DND-41 (cell line): ENCODE results near the gene PCP2.

ENCODE experiments used
- ATAC-seq: fragments of 200-7000 bp; cut with Tn5 transposase; 3 replicates; pipeline ENCODE4 v1.9.1; 2021; ENCODE audit warnings: low read depth; ENCODE audit not compliant: insufficient read depth
- DNase-seq: peaks from one replicate; pipeline ENCODE4 v3.0.0-alpha.2; 2020
- H2AFZ ChIP-seq: 2 replicates; pipeline ENCODE4 v1.6.0; 2012; ENCODE audit warnings: low read depth, low read length
- H3K27ac ChIP-seq: 2 replicates; pipeline ENCODE4 v1.5.1; 2012; ENCODE audit warnings: low read length, inconsistent platforms
- H3K27me3 ChIP-seq: fragments of 200-600 bp; sonication (generic); 2 replicates; pipeline ENCODE4 v1.6.0; 2012; ENCODE audit warnings: low read length, mild to moderate bottlenecking, inconsistent platforms; ENCODE audit not compliant: insufficient read depth, poor library complexity
- H3K36me3 ChIP-seq: 2 replicates; pipeline ENCODE4 v1.5.1; 2012; ENCODE audit warnings: low read length, inconsistent platforms; ENCODE audit not compliant: insufficient read depth
- H3K4me1 ChIP-seq: 2 replicates; pipeline ENCODE4 v1.5.1; 2012; ENCODE audit warnings: mild to moderate bottlenecking, low read length; ENCODE audit not compliant: insufficient read depth
- H3K4me2 ChIP-seq: 2 replicates; pipeline ENCODE4 v1.6.0; 2012; ENCODE audit warnings: mild to moderate bottlenecking, moderate library complexity, low read length, inconsistent platforms; ENCODE audit not compliant: insufficient read depth
- H3K4me3 ChIP-seq, 2 experiments: fragments of 200-600 bp in 1 of 2; shearing (Covaris generic) in 1 of 2; 2 replicates each; pipeline ENCODE4 v1.5.1; 2012 to 2016; ENCODE audit warnings: inconsistent platforms in 2 of 2, low read length in 2 of 2, mild to moderate bottlenecking in 2 of 2, low read depth in 1 of 2, moderate library complexity in 1 of 2
- H3K79me2 ChIP-seq: 2 replicates; pipeline ENCODE4 v1.6.0; 2012; ENCODE audit warnings: low read length, inconsistent platforms; ENCODE audit not compliant: insufficient read depth
- H3K9ac ChIP-seq: 2 replicates; pipeline ENCODE4 v1.6.0; 2012; ENCODE audit warnings: low read depth, mild to moderate bottlenecking, inconsistent platforms, low read length, moderate library complexity
- H3K9me3 ChIP-seq: 2 replicates; pipeline ENCODE4 v1.5.1; 2012; ENCODE audit warnings: low read length, moderate library complexity, mild to moderate bottlenecking, inconsistent platforms; ENCODE audit not compliant: insufficient read depth, severe bottlenecking
- H4K20me1 ChIP-seq: 2 replicates; pipeline ENCODE4 v1.6.0; 2012; ENCODE audit warnings: low read length; ENCODE audit not compliant: insufficient read depth
- EZH2 ChIP-seq: IDR thresholded peaks from 3 replicates; pipeline ENCODE4 v1.6.1; 2012; ENCODE audit warnings: borderline replicate concordance, low read depth, mild to moderate bottlenecking, moderate library complexity, low read length, inconsistent platforms; ENCODE audit not compliant: severe bottlenecking
- TF ChIP-seq, protein P1 (sequence below): IDR thresholded peaks from 2 replicates; pipeline ENCODE4 v1.5.1; 2012; ENCODE audit warnings: borderline replicate concordance, low read length, moderate library complexity, mild to moderate bottlenecking; ENCODE audit not compliant: poor library complexity, severe bottlenecking; ENCODE audit errors: extremely low read depth

The PCP2 gene

DNA sequence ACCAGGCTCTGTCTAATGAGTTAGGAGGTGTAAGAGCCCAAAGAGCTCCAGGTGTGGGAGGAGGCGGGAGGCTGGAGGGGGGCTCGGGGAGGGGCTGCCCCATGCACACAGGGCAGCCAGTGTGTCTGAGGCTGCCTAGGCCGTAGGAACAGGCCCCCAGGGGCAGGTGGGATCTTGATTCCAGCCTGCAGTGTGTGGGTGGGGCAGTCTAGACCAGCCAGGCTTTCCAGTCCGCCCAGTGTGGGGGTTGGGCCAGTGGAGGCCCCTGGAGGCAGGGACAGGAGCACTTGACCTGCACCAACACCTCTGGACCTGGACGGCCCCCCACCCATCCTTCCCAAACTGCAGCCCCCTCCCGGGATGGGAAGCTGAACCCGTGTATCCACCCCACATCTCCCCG, 43.3 kb downstream of the PCP2 start:
- Histone ChIP-seq H3K9ac (no peak overlapping the region), H3K9me3 (no peaks in the 10 kb centered on the region), H4K20me1 (peaks cover 4% of the 10 kb centered on the region; the same call in 1 of the 2 replicates), H3K4me3 (no peak overlapping the region), H3K4me2 (no peak overlapping the region), H3K27ac (no peak overlapping the region), H3K36me3 (no peaks in the 10 kb centered on the region), H3K27me3 (no peaks in the 10 kb centered on the region), H3K4me1 (no peaks in the 10 kb centered on the region), H3K79me2 (no peaks in the 10 kb centered on the region), H2AFZ (no peak overlapping the region)
- ATAC-seq (no peak), DNase-seq (no peak)
- TF ChIP-seq EZH2: no peak
- TF ChIP-seq, protein P1, sequence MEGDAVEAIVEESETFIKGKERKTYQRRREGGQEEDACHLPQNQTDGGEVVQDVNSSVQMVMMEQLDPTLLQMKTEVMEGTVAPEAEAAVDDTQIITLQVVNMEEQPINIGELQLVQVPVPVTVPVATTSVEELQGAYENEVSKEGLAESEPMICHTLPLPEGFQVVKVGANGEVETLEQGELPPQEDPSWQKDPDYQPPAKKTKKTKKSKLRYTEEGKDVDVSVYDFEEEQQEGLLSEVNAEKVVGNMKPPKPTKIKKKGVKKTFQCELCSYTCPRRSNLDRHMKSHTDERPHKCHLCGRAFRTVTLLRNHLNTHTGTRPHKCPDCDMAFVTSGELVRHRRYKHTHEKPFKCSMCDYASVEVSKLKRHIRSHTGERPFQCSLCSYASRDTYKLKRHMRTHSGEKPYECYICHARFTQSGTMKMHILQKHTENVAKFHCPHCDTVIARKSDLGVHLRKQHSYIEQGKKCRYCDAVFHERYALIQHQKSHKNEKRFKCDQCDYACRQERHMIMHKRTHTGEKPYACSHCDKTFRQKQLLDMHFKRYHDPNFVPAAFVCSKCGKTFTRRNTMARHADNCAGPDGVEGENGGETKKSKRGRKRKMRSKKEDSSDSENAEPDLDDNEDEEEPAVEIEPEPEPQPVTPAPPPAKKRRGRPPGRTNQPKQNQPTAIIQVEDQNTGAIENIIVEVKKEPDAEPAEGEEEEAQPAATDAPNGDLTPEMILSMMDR: no peak

DNA sequence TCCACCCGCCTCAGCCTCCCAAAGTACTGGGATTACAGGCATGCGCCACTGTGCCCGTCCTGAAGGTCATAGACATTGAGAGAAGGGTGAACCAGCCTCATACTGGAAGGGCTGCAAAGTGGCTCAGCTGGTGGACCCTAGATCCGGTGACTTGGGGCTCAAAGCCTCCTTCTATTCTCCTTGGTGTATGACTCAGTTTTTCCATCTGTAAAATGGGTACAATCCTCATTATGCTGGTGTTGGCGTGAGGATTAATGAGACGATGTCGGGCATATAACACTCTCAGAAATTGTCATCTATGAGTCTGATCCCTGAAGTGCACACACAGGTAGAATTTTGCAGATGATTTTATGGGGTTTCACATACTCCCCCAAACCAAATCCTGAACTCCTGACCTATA, 43.7 kb downstream of the PCP2 start:
- Histone ChIP-seq H3K36me3 (no peaks in the 10 kb centered on the region), H3K4me2 (no peak overlapping the region), H3K27ac (no peak overlapping the region), H3K79me2 (no peaks in the 10 kb centered on the region), H2AFZ (no peak overlapping the region), H3K9ac (no peak overlapping the region), H4K20me1 (peaks cover 4% of the 10 kb centered on the region; the same call in 1 of the 2 replicates), H3K27me3 (no peaks in the 10 kb centered on the region), H3K4me3 (no peak overlapping the region), H3K4me1 (no peaks in the 10 kb centered on the region), H3K9me3 (no peaks in the 10 kb centered on the region)
- DNase-seq: no peak
- TF ChIP-seq, protein P1: no peak
- no peak for TF ChIP-seq EZH2
- no peak for ATAC-seq

DNA sequence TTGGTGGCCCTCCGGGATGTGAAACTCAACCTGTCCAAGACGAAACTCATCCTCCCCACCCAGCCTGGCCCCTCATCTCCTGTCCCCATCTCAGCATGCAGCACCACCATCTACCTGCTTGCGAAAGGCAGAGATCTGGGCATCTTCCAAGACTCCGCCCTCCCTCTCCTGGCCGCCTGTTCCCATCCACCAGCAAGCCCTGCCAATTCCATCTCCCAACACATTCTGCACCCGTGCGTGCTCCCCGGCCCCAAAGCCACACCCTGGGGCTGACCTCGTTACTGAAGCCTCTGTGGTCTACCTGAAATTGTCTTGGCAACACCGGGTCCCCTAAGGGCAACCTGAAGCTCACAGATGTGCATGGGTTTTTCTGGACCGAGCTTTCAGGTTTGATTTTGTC, 51.1 kb downstream of the PCP2 start:
- Histone ChIP-seq H3K9me3 (no peaks in the 10 kb centered on the region), H3K4me3 (no peak overlapping the region), H2AFZ (no peak overlapping the region), H3K36me3 (no peaks in the 10 kb centered on the region), H3K27me3 (no peaks in the 10 kb centered on the region), H3K9ac (no peak overlapping the region), H3K4me2 (no peak overlapping the region), H3K4me1 (no peaks in the 10 kb centered on the region), H3K79me2 (no peaks in the 10 kb centered on the region), H4K20me1 (no peaks in the 10 kb centered on the region), H3K27ac (no peak overlapping the region)
- TF ChIP-seq, protein P1: no peak
- no peak for TF ChIP-seq EZH2
- no peak for ATAC-seq
- DNase-seq: no peak
